ENCODE data around the gene LARGE1.
"Not testable (repeated sequence)": the region's sequence is repeated elsewhere in the genome, so short reads cannot be mapped to it uniquely, and the experiment has no call there.

Gene LARGE1

GRCh38 chr22:33572086-33572485, 348.2 kb downstream of the LARGE1 start:
- no peak for DNase-seq (ENCODE audit: low read depth)
- H3K9me3 ChIP-seq (ENCODE audit: control insufficient read depth, low read length) = no peaks in the 10 kb centered on the region
- H3K9ac ChIP-seq (ENCODE audit: low read length) = no peak overlapping the region

GRCh38 chr22:33570110-33570509, 350.2 kb downstream of the LARGE1 start:
- no peak overlapping the region for H3K9ac ChIP-seq (ENCODE audit: low read length)
- no peaks in the 10 kb centered on the region for H3K27me3 ChIP-seq (replicated peaks; ENCODE audit: control insufficient read depth, insufficient read depth, low read length)
- no peak overlapping the region for H3K4me3 ChIP-seq (ENCODE audit: low read length)
- H3K36me3 ChIP-seq (ENCODE audit: control insufficient read depth, insufficient read depth, low read length, severe bottlenecking) = no peaks in the 10 kb centered on the region
- no peaks in the 10 kb centered on the region for H3K4me1 ChIP-seq (ENCODE audit: control insufficient read depth, insufficient read depth, low read length)
- no peak for DNase-seq (ENCODE audit: low read depth)
- H3K9me3 ChIP-seq (ENCODE audit: control insufficient read depth, low read length) = no peaks in the 10 kb centered on the region

More at GRCh38 chr22:33572086-33572485, 348.2 kb downstream of the LARGE1 start:
- Histone ChIP-seq H3K36me3 (ENCODE audit: control insufficient read depth, insufficient read depth, low read length, severe bottlenecking) (no peaks in the 10 kb centered on the region), H3K27me3 (replicated peaks; ENCODE audit: control insufficient read depth, insufficient read depth, low read length) (no peaks in the 10 kb centered on the region), H3K4me3 (ENCODE audit: low read length) (no peak overlapping the region), H3K4me1 (ENCODE audit: control insufficient read depth, insufficient read depth, low read length) (no peaks in the 10 kb centered on the region)

- Histone ChIP-seq H3K9me3 (ENCODE audit: control insufficient read depth, low read length) (no peaks in the 10 kb centered on the region), H3K9ac (ENCODE audit: low read length) (no peak overlapping the region), H3K36me3 (ENCODE audit: control insufficient read depth, insufficient read depth, low read length, severe bottlenecking) (no peaks in the 10 kb centered on the region), H3K4me1 (ENCODE audit: control insufficient read depth, insufficient read depth, low read length) (no peaks in the 10 kb centered on the region), H3K4me3 (ENCODE audit: low read length) (no peak overlapping the region), H3K27me3 (replicated peaks; ENCODE audit: control insufficient read depth, insufficient read depth, low read length) (no peaks in the 10 kb centered on the region)
- no peak for DNase-seq (ENCODE audit: low read depth)
Measured at GRCh38 chr22:33569559-33569958, 350.7 kb downstream of the LARGE1 start.

GRCh38 chr22:33569018-33569417, 351.3 kb downstream of the LARGE1 start:
- no peaks in the 10 kb centered on the region for H3K27me3 ChIP-seq (replicated peaks; ENCODE audit: control insufficient read depth, insufficient read depth, low read length)
- no peak overlapping the region for H3K9ac ChIP-seq (ENCODE audit: low read length)
- H3K4me3 ChIP-seq (ENCODE audit: low read length) = no peak overlapping the region
- no peaks in the 10 kb centered on the region for H3K9me3 ChIP-seq (ENCODE audit: control insufficient read depth, low read length)
- no peaks in the 10 kb centered on the region for H3K36me3 ChIP-seq (ENCODE audit: control insufficient read depth, insufficient read depth, low read length, severe bottlenecking)
- no peaks in the 10 kb centered on the region for H3K4me1 ChIP-seq (ENCODE audit: control insufficient read depth, insufficient read depth, low read length)
- DNase-seq (ENCODE audit: low read depth) = no peak

- not testable (repeated sequence) for H3K9me3 ChIP-seq (ENCODE audit: control insufficient read depth, low read length); H3K4me3 ChIP-seq (ENCODE audit: low read length); DNase-seq (ENCODE audit: low read depth); H3K9ac ChIP-seq (ENCODE audit: low read length); H3K4me1 ChIP-seq (ENCODE audit: control insufficient read depth, insufficient read depth, low read length); H3K27me3 ChIP-seq (replicated peaks; ENCODE audit: control insufficient read depth, insufficient read depth, low read length); H3K36me3 ChIP-seq (ENCODE audit: control insufficient read depth, insufficient read depth, low read length, severe bottlenecking)
Measured at GRCh38 chr22:33566495-33566894, 353.8 kb downstream of the LARGE1 start.

- Histone ChIP-seq H3K9me3 (ENCODE audit: control insufficient read depth, low read length) (no peaks in the 10 kb centered on the region), H3K9ac (ENCODE audit: low read length) (no peak overlapping the region), H3K4me3 (ENCODE audit: low read length) (no peak overlapping the region), H3K27me3 (replicated peaks; ENCODE audit: control insufficient read depth, insufficient read depth, low read length) (no peaks in the 10 kb centered on the region), H3K4me1 (ENCODE audit: control insufficient read depth, insufficient read depth, low read length) (no peaks in the 10 kb centered on the region), H3K36me3 (ENCODE audit: control insufficient read depth, insufficient read depth, low read length, severe bottlenecking) (no peaks in the 10 kb centered on the region)
- DNase-seq (ENCODE audit: low read depth) = no peak
Measured at GRCh38 chr22:33565580-33565995, 354.7 kb downstream of the LARGE1 start.

GRCh38 chr22:33564683-33565082, 355.6 kb downstream of the LARGE1 start:
- Histone ChIP-seq H3K4me1 (ENCODE audit: control insufficient read depth, insufficient read depth, low read length) (no peaks in the 10 kb centered on the region), H3K9me3 (ENCODE audit: control insufficient read depth, low read length) (no peaks in the 10 kb centered on the region), H3K27me3 (replicated peaks; ENCODE audit: control insufficient read depth, insufficient read depth, low read length) (no peaks in the 10 kb centered on the region), H3K9ac (ENCODE audit: low read length) (no peak overlapping the region), H3K4me3 (ENCODE audit: low read length) (no peak overlapping the region), H3K36me3 (ENCODE audit: control insufficient read depth, insufficient read depth, low read length, severe bottlenecking) (no peaks in the 10 kb centered on the region)
- no peak for DNase-seq (ENCODE audit: low read depth)

GRCh38 chr22:33563220-33563964, 356.9 kb downstream of the LARGE1 start:
- H3K36me3 ChIP-seq (ENCODE audit: control insufficient read depth, insufficient read depth, low read length, severe bottlenecking) = no peaks in the 10 kb centered on the region
- no peaks in the 10 kb centered on the region for H3K9me3 ChIP-seq (ENCODE audit: control insufficient read depth, low read length)
- no peak overlapping the region for H3K4me3 ChIP-seq (ENCODE audit: low read length)
- no peaks in the 10 kb centered on the region for H3K4me1 ChIP-seq (ENCODE audit: control insufficient read depth, insufficient read depth, low read length)
- no peaks in the 10 kb centered on the region for H3K27me3 ChIP-seq (replicated peaks; ENCODE audit: control insufficient read depth, insufficient read depth, low read length)
- H3K9ac ChIP-seq (ENCODE audit: low read length) = no peak overlapping the region
- no peak for DNase-seq (ENCODE audit: low read depth)

- Histone ChIP-seq H3K36me3 (ENCODE audit: control insufficient read depth, insufficient read depth, low read length, severe bottlenecking) (no peaks in the 10 kb centered on the region), H3K4me1 (ENCODE audit: control insufficient read depth, insufficient read depth, low read length) (no peaks in the 10 kb centered on the region), H3K4me3 (ENCODE audit: low read length) (no peak overlapping the region), H3K9ac (ENCODE audit: low read length) (no peak overlapping the region), H3K27me3 (replicated peaks; ENCODE audit: control insufficient read depth, insufficient read depth, low read length) (no peaks in the 10 kb centered on the region), H3K9me3 (ENCODE audit: control insufficient read depth, low read length) (no peaks in the 10 kb centered on the region)
- no peak for DNase-seq (ENCODE audit: low read depth)
Measured at GRCh38 chr22:33562501-33562900, 357.8 kb downstream of the LARGE1 start.

GRCh38 chr22:33561149-33561807, 359.0 kb downstream of the LARGE1 start:
- H3K9me3 ChIP-seq (ENCODE audit: control insufficient read depth, low read length) = no peaks in the 10 kb centered on the region
- no peak overlapping the region for H3K4me3 ChIP-seq (ENCODE audit: low read length)
- H3K9ac ChIP-seq (ENCODE audit: low read length) = no peak overlapping the region
- H3K36me3 ChIP-seq (ENCODE audit: control insufficient read depth, insufficient read depth, low read length, severe bottlenecking) = no peaks in the 10 kb centered on the region
- DNase-seq (ENCODE audit: low read depth) = no peak
- H3K4me1 ChIP-seq (ENCODE audit: control insufficient read depth, insufficient read depth, low read length) = no peaks in the 10 kb centered on the region
- H3K27me3 ChIP-seq (replicated peaks; ENCODE audit: control insufficient read depth, insufficient read depth, low read length) = no peaks in the 10 kb centered on the region

- H3K4me1 ChIP-seq (ENCODE audit: control insufficient read depth, insufficient read depth, low read length) = no peaks in the 10 kb centered on the region
- H3K9ac ChIP-seq (ENCODE audit: low read length) = no peak overlapping the region
- H3K27me3 ChIP-seq (replicated peaks; ENCODE audit: control insufficient read depth, insufficient read depth, low read length) = no peaks in the 10 kb centered on the region
- no peaks in the 10 kb centered on the region for H3K36me3 ChIP-seq (ENCODE audit: control insufficient read depth, insufficient read depth, low read length, severe bottlenecking)
- no peak overlapping the region for H3K4me3 ChIP-seq (ENCODE audit: low read length)
- no peak for DNase-seq (ENCODE audit: low read depth)
- H3K9me3 ChIP-seq (ENCODE audit: control insufficient read depth, low read length) = no peaks in the 10 kb centered on the region
Measured at GRCh38 chr22:33557836-33558235, 362.4 kb downstream of the LARGE1 start.

All from adipocyte (in vitro differentiated cells).